ENCODE measurements around the gene TCERG1L.

GRCh38 chr10:131077031-131077430 lies 234.5 kb downstream of the TCERG1L start:
- no peak for TF ChIP-seq POLR2AphosphoS5 (IDR thresholded peaks at IDR 0.05)
- no peak for TF ChIP-seq CTCF (IDR thresholded peaks at IDR 0.05)
- no peak for TF ChIP-seq EP300 (IDR thresholded peaks at IDR 0.05)
- TF ChIP-seq POLR2A (IDR thresholded peaks at IDR 0.05) = no peak

Measured in gastroesophageal sphincter (tissue), 3 donors.